Measurements from ENCODE around the gene ZBBX. TPM values are rescaled to one million over a fixed set of nuclear protein-coding genes. Genes with fewer than 3 reads are reported as not detected.

Gene ZBBX
- total and polyA plus RNA-seq, 2 of the 8 experiments (the other 6 are each of a cell fraction or from before 2014, with no cell fraction given) = 0.17 to 0.84 TPM

DNA sequence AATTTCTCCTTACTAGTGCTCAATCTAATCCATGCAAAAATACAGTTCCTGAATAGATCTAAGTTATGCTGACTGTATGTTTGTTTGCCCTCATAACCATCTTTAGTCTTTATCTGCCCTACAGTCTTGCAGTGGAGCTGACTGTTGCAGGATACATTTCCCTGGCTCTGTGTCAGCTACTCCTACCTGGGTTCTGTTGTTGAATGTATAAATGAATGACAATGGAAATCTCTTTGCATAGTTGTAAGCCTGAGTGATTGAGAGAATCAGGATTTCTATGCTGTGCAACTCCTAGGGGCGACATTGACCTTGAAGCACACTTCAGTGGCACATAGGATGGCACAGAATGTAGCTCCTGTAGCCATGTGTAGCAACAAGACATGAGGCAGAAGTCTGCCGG, 16.0 kb upstream of the ZBBX start:
- H4K91ac ChIP-seq (replicated peaks; ENCODE audit: insufficient read length, low read length) = no peak overlapping the region
- H2AFZ ChIP-seq (ENCODE audit: low read length) = no peak overlapping the region; the same call in 1 of the 2 replicates
- H3K4me2 ChIP-seq (ENCODE audit: insufficient read depth in 1 of 2, low read depth in 2 of 2, low read length in 2 of 2) = peak overlapping the region; percentile 8 to 16; a peak in 2 of 4 replicates
- H2AK5ac ChIP-seq (ENCODE audit: low read depth, low read length) = no peak overlapping the region
- H2BK5ac ChIP-seq (ENCODE audit: low read depth, low read length) = no peak overlapping the region
- no peak overlapping the region for H3K9ac ChIP-seq (replicated peaks in 1 of 4; ENCODE audit: extremely low read depth in 1 of 4, low read depth in 3 of 4, low read length in 3 of 4)
- H4K8ac ChIP-seq (ENCODE audit: extremely low read depth, insufficient read depth, low read length) = no peak overlapping the region
- H2BK20ac ChIP-seq (ENCODE audit: low read length) = no peak overlapping the region
- peaks cover 1 to 5% (median 4%) of the 10 kb centered on the region in 4 experiments; a peak in 5 of 7 replicates for H3K4me1 ChIP-seq (replicated peaks in 1 of 4; ENCODE audit: control insufficient read depth in 3 of 4, insufficient read depth in 4 of 4, low read length in 3 of 4)
- no peaks in the 10 kb centered on the region for H3K27me3 ChIP-seq (replicated peaks in 1 of 4; ENCODE audit: control insufficient read depth in 3 of 4, extremely low read depth in 1 of 4, insufficient read depth in 3 of 4, low read length in 3 of 4)
- FAIRE-seq (peak; percentile 81), DNase-seq (ENCODE audit: low read depth in 1 of 2, low spot score in 2 of 2) (no peak)
- H4K5ac ChIP-seq (ENCODE audit: insufficient read length, low read depth, low read length) = no peak overlapping the region
- no peaks in the 10 kb centered on the region for H3K79me1 ChIP-seq (ENCODE audit: low read depth, low read length)
- H3K14ac ChIP-seq (ENCODE audit: insufficient read length) = no peak overlapping the region
- H3K18ac ChIP-seq (ENCODE audit: extremely low read depth, low read length) = no peak overlapping the region
- no peak overlapping the region for H2BK15ac ChIP-seq (ENCODE audit: low read length)
- no peaks in the 10 kb centered on the region for H3K9me3 ChIP-seq (ENCODE audit: insufficient read depth in 2 of 2, low read depth in 1 of 2, low read length in 1 of 2)
- WGBS, 2 experiments (ENCODE audit: extremely low coverage in 1 of 2, insufficient coverage in 1 of 2, insufficient read length in 1 of 2, insufficient replicate concordance in 2 of 2, low coverage in 1 of 2, low lambda C conversion rate in 2 of 2, missing lambda C conversion rate in 1 of 2) = 72% methylated on average over 2 of the region's 2 CpGs; no CpG with 5 or more reads in 1 of the 2 experiments
- TF ChIP-seq TBP (IDR thresholded peaks at IDR 0.05; ENCODE audit: low read depth, low read length) (no peak), POU5F1 (IDR thresholded peaks at IDR 0.05; ENCODE audit: low read depth, low read length) (0 out of 2 replicates have a peak, but pooled peaks have one; percentile 39)
- no peaks in the 10 kb centered on the region for H4K20me1 ChIP-seq (replicated peaks in 1 of 2; ENCODE audit: control insufficient read depth in 1 of 2, insufficient read depth in 2 of 2, low read length in 2 of 2)
- H3K23me2 ChIP-seq (ENCODE audit: low read depth, low read length) = no peaks in the 10 kb centered on the region
- H2BK12ac ChIP-seq (ENCODE audit: low read depth, low read length) = no peak overlapping the region
- H3K36me3 ChIP-seq (ENCODE audit: control insufficient read depth in 2 of 4, insufficient read depth in 4 of 4, low read length in 3 of 4) = no peaks in the 10 kb centered on the region
- no peak overlapping the region for H3K27ac ChIP-seq (ENCODE audit: low read depth, low read length)
- H2BK120ac ChIP-seq (replicated peaks; ENCODE audit: low read depth, low read length) = no peak overlapping the region
- H3K23ac ChIP-seq (ENCODE audit: insufficient read length) = no peak overlapping the region
- ChIA-PET POLR2A (ENCODE audit: partially characterized antibody) (no interaction called here), CTCF (ENCODE audit: partially characterized antibody) (interaction anchor here (0.8 to 2.7 kb wide), 4 partner anchors 10 to 486 kb away, joined by 3 to 15 read pairs (median 3); partner anchors contain the start of gene ZBBX)
- H3K56ac ChIP-seq (replicated peaks; ENCODE audit: insufficient read length, low read depth, low read length) = no peak overlapping the region
- H3K4ac ChIP-seq (replicated peaks; ENCODE audit: insufficient read length, low read depth, low read length) = no peak overlapping the region
- H3K79me2 ChIP-seq (ENCODE audit: control insufficient read depth in 1 of 2, insufficient read depth in 2 of 2, low read length in 2 of 2) = no peaks in the 10 kb centered on the region
- no peak overlapping the region for H3K4me3 ChIP-seq (ENCODE audit: extremely low read depth in 1 of 4, insufficient read depth in 2 of 4, low read depth in 3 of 4, low read length in 4 of 4)
